IMR-90 (cell line): ENCODE data around the gene MIS18A. TPM values are rescaled to one million over a fixed set of nuclear protein-coding genes. Genes with fewer than 3 reads are reported as not detected.

Experiments
- ATAC-seq: fragments of 200-7000 bp; cut with Tn5 transposase; 2 replicates; pipeline ENCODE4 v1.9.1; 2020; ENCODE audit warnings: low read depth, mild to moderate bottlenecking, moderate library complexity
- BruUV-seq: library from RNA; stranded (reverse); fragments of 400-500 nt; replicated peaks from 2 replicates; lab custom pipeline; 2021; lab: Mats Ljungman, UMichigan
- CTCF ChIA-PET: fragments of 300-600 bp; formaldehyde crosslinking; extraction: SDS; loops from one replicate; lab custom pipeline; 2021; ENCODE audit warnings: antibody characterized with exemption; lab: Yijun Ruan, JAX
- POLR2A ChIA-PET: fragments of 300-600 bp; sonication (Branson Sonifier 250); formaldehyde crosslinking; loops from one replicate; lab custom pipeline; 2022; ENCODE audit warnings: antibody characterized with exemption; ENCODE audit not compliant: unreplicated experiment; lab: Charles Lee
- DNase-seq: peaks from one replicate; pipeline ENCODE4 v3.0.0; 2013
- H2AFZ ChIP-seq: replicated peaks from 2 replicates; pipeline ENCODE3; 2013; ENCODE audit warnings: low read length, mild to moderate bottlenecking; ENCODE audit not compliant: poor library complexity
- H2AK5ac ChIP-seq: 2 replicates; pipeline ENCODE4 v1.6.1; 2013; ENCODE audit warnings: low read depth, low read length, inconsistent platforms
- H2AK9ac ChIP-seq: replicated peaks from 2 replicates; pipeline ENCODE3; 2013; ENCODE audit warnings: mild to moderate bottlenecking, low read depth, low read length, moderate library complexity; ENCODE audit not compliant: poor library complexity
- H2BK120ac ChIP-seq: 2 replicates; pipeline ENCODE4 v1.6.1; 2013; ENCODE audit warnings: low read depth, low read length, inconsistent platforms
- H2BK15ac ChIP-seq: 3 replicates; pipeline ENCODE4 v1.6.1; 2013; ENCODE audit warnings: low read depth, low read length, inconsistent platforms
- H2BK20ac ChIP-seq: 2 replicates; pipeline ENCODE4 v1.6.1; 2013; ENCODE audit warnings: low read depth, mild to moderate bottlenecking, inconsistent platforms, low read length, moderate library complexity
- H2BK5ac ChIP-seq: 2 replicates; pipeline ENCODE4 v1.6.1; 2013; ENCODE audit warnings: mild to moderate bottlenecking, low read depth, low read length, inconsistent platforms; ENCODE audit not compliant: poor library complexity, severe bottlenecking
- H3K14ac ChIP-seq: replicated peaks from 2 replicates; pipeline ENCODE4 v1.6.1; 2013; ENCODE audit warnings: low read depth, low read length, inconsistent platforms
- H3K18ac ChIP-seq: 2 replicates; pipeline ENCODE4 v1.6.1; 2013; ENCODE audit warnings: low read depth, low read length, control low read depth
- H3K23ac ChIP-seq: 2 replicates; pipeline ENCODE4 v1.6.1; 2013; ENCODE audit warnings: low read depth, low read length, inconsistent platforms
- H3K27ac ChIP-seq: 2 replicates; pipeline ENCODE4 v1.5.1; 2013; ENCODE audit warnings: mild to moderate bottlenecking, control low read depth, low read length; ENCODE audit not compliant: insufficient read depth
- H3K27me3 ChIP-seq: 2 replicates; pipeline ENCODE4 v1.6.1; 2013; ENCODE audit warnings: low read length; ENCODE audit not compliant: control insufficient read depth, insufficient read depth
- H3K36me3 ChIP-seq: 2 replicates; pipeline ENCODE4 v1.6.1; 2013; ENCODE audit warnings: low read length, mixed read lengths; ENCODE audit not compliant: control insufficient read depth, insufficient read depth
- H3K4ac ChIP-seq: 2 replicates; pipeline ENCODE4 v1.6.1; 2013; ENCODE audit warnings: low read depth, low read length, inconsistent platforms
- H3K4me1 ChIP-seq: 2 replicates; pipeline ENCODE4 v1.6.1; 2013; ENCODE audit warnings: low read length, mixed read lengths; ENCODE audit not compliant: control insufficient read depth, insufficient read depth
- H3K4me2 ChIP-seq: 2 replicates; pipeline ENCODE4 v1.6.1; 2013; ENCODE audit warnings: low read depth, mild to moderate bottlenecking, control low read depth, low read length, moderate library complexity
- H3K4me3 ChIP-seq: 2 replicates; pipeline ENCODE4 v1.5.1; 2013; ENCODE audit warnings: low read depth, mild to moderate bottlenecking, control low read depth, low read length, moderate library complexity; ENCODE audit not compliant: insufficient read depth
- H3K56ac ChIP-seq: 2 replicates; pipeline ENCODE4 v1.6.1; 2013; ENCODE audit warnings: low read length, inconsistent platforms; ENCODE audit not compliant: insufficient read depth; ENCODE audit errors: extremely low read depth
- H3K79me1 ChIP-seq, 2 experiments: 2 replicates each; pipeline ENCODE4 v1.6.1; 2013; ENCODE audit warnings: low read length in 2 of 2, inconsistent platforms in 1 of 2, low read depth in 1 of 2
- H3K9ac ChIP-seq: 2 replicates; pipeline ENCODE4 v1.6.1; 2013; ENCODE audit warnings: low read depth, low read length, control low read depth
- H3K9me1 ChIP-seq: 2 replicates; pipeline ENCODE4 v1.6.1; 2013; ENCODE audit warnings: low read length, inconsistent platforms; ENCODE audit not compliant: insufficient read depth
- H3K9me3 ChIP-seq: 2 replicates; pipeline ENCODE4 v1.6.1; 2013; ENCODE audit warnings: low read length; ENCODE audit not compliant: control insufficient read depth, insufficient read depth
- H4K20me1 ChIP-seq: 2 replicates; pipeline ENCODE4 v1.6.1; 2013; ENCODE audit warnings: low read length, inconsistent platforms; ENCODE audit not compliant: insufficient read depth
- H4K5ac ChIP-seq: 2 replicates; pipeline ENCODE4 v1.6.1; 2013; ENCODE audit warnings: mild to moderate bottlenecking, low read depth, low read length, control low read depth
- H4K8ac ChIP-seq, 2 experiments: 2 replicates each; pipeline ENCODE4 v1.6.1; 2013; ENCODE audit warnings: low read depth in 2 of 2, low read length in 2 of 2, control low read depth in 1 of 2, inconsistent platforms in 1 of 2
- H4K91ac ChIP-seq: 2 replicates; pipeline ENCODE4 v1.6.1; 2013; ENCODE audit warnings: low read depth, low read length, inconsistent platforms; ENCODE audit not compliant: insufficient read depth
- MAFK ChIP-seq: IDR thresholded peaks from 2 replicates; pipeline ENCODE4 v1.6.1; 2012; ENCODE audit warnings: low read depth, low read length, improper control_type of control experiment
- WGBS, 2 experiments: methylation state at CpG; one replicate each; pipeline versions ENCODE4 v1.1.5 to v1.1.7; 2013; ENCODE audit warnings: missing lambda C conversion rate in 2 of 2; ENCODE audit not compliant: insufficient read length in 1 of 2; ENCODE audit errors: extremely low coverage in 2 of 2; 5-methylcytosine and 5-hydroxymethylcytosine counted together
- dilution Hi-C: fragments of 300-500 bp; cut with HindIII; formaldehyde crosslinking; loops from one replicate; pipeline ENCODE4 v1.14.3; 2018; ENCODE audit warnings: low sequenced_read_pairs; ENCODE audit not compliant: unreplicated experiment
- in situ Hi-C: fragments of 300-500 bp; cut with MboI; formaldehyde crosslinking; loops from 3 replicates; pipeline ENCODE4 v1.14.3; 2019; ENCODE audit warnings: low sequenced_read_pairs, inconsistent platforms, mixed read lengths
- intact Hi-C: fragments of 100-400 bp; cut with micrococcal nuclease; formaldehyde crosslinking; loops from 2 replicates; pipeline ENCODE4 v1.10.0; 2022
- polyA plus RNA-seq, 3 experiments: library from polyadenylated mRNA; depleted of rRNA; stranded (reverse); fragments of >200 nt; gene quantifications; 2 replicates each; pipeline ENCODE4 v1.2.3, GENCODE V29; 2012; ENCODE audit warnings: low replicate concordance in 1 of 3
- total RNA-seq: library from RNA; depleted of rRNA; stranded (reverse); fragments of >200 nt; gene quantifications from 2 replicates; pipeline ENCODE4 v1.2.3, GENCODE V29; 2012; rRNA removed
- TF ChIP-seq, protein P1 (sequence below): conservative IDR thresholded peaks from 2 replicates; pipeline ENCODE4 v1.5.1; 2012; ENCODE audit warnings: mild to moderate bottlenecking, low read depth, low read length, improper control_type of control experiment

Gene MIS18A
- total and polyA plus RNA-seq, 2 of the 4 experiments (the other 2 are of a cell fraction), result 4.5 to 7.6 TPM

DNA sequence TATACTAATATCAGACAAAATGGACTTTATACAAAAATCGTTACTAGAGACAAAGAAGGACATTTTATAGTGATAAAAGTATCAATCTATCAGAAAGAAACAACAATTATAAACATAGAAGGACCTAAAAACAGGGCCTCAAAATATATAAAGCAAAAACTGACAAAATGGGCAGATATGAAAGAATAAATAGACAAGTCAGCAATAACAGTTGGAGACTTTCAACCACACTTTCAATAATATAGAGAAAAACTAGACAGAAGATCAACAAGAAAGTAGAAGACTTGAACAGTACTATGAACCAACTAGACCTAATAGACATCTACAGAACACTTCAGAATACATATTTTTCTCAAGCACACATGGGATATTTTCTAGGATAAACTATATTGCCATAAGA, 52.4 kb downstream of the MIS18A start:
- Histone ChIP-seq H2AFZ (no peak overlapping the region), H3K4ac (no peak overlapping the region), H2BK5ac (no peak overlapping the region), H3K9me1 (no peaks in the 10 kb centered on the region), H2BK20ac (no peak overlapping the region), H3K9me3 (no peaks in the 10 kb centered on the region), H4K91ac (no peak overlapping the region), H4K8ac (no peak overlapping the region), H3K56ac (no peak overlapping the region), H3K4me3 (no peak overlapping the region), H3K27ac (no peak overlapping the region), H3K14ac (no peak overlapping the region), H3K27me3 (peaks cover 1% of the 10 kb centered on the region; the same call in 1 of the 2 replicates), H3K23ac (no peak overlapping the region), H3K18ac (no peak overlapping the region), H2BK120ac (no peak overlapping the region), H3K36me3 (no peaks in the 10 kb centered on the region), H4K20me1 (no peaks in the 10 kb centered on the region), H3K4me2 (no peak overlapping the region), H2AK9ac (no peak overlapping the region), H3K4me1 (no peaks in the 10 kb centered on the region), H4K5ac (no peak overlapping the region), H2BK15ac (no peak overlapping the region), H2AK5ac (no peak overlapping the region), H3K9ac (no peak overlapping the region), H3K79me1 (no peaks in the 10 kb centered on the region)
- intact Hi-C loops (no loop called here), in situ Hi-C loops (no loop called here), dilution Hi-C loops (no loop called here)
- no TSS peak for BruUV-seq
- WGBS, 2 experiments, result no CpG with 5 or more reads among the region's 1 CpG
- peak; percentile 44 for TF ChIP-seq MAFK
- TF ChIP-seq, protein P1, sequence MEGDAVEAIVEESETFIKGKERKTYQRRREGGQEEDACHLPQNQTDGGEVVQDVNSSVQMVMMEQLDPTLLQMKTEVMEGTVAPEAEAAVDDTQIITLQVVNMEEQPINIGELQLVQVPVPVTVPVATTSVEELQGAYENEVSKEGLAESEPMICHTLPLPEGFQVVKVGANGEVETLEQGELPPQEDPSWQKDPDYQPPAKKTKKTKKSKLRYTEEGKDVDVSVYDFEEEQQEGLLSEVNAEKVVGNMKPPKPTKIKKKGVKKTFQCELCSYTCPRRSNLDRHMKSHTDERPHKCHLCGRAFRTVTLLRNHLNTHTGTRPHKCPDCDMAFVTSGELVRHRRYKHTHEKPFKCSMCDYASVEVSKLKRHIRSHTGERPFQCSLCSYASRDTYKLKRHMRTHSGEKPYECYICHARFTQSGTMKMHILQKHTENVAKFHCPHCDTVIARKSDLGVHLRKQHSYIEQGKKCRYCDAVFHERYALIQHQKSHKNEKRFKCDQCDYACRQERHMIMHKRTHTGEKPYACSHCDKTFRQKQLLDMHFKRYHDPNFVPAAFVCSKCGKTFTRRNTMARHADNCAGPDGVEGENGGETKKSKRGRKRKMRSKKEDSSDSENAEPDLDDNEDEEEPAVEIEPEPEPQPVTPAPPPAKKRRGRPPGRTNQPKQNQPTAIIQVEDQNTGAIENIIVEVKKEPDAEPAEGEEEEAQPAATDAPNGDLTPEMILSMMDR, result no peak
- ChIA-PET POLR2A (no interaction called here), CTCF (no interaction called here)
- ATAC-seq (no peak), DNase-seq (no peak)

Other genes with a start within 250 kb of the MIS18A start
- not detected in 2 replicates for gene MRAP, start 19.8 kb upstream of the MIS18A start, total RNA-seq
- gene MRAP, start 19.8 kb upstream of the MIS18A start, polyA plus RNA-seq (2012; rRNA removed), result not detected in 2 replicates
- 12.7 and 14.2 TPM in 2 replicates for gene URB1, start 114.0 kb upstream of the MIS18A start, total RNA-seq
- 9.2 and 9.7 TPM in 2 replicates for gene URB1, start 114.0 kb upstream of the MIS18A start, polyA plus RNA-seq (2012; rRNA removed)
- 0.72 and 0.83 TPM in 2 replicates for gene EVA1C, start 133.7 kb upstream of the MIS18A start, total RNA-seq
- gene EVA1C, start 133.7 kb upstream of the MIS18A start, polyA plus RNA-seq (2012; rRNA removed), result 1.1 and 1.3 TPM in 2 replicates